GM12864 (cell line): ENCODE data around the gene ERI2.

ENCODE experiments used
- DNase-seq: peaks from one replicate; pipeline ENCODE4 v3.0.0-alpha.2; 2011; ENCODE audit warnings: low read depth
- H3K4me3 ChIP-seq: 2 replicates; pipeline ENCODE4 v1.5.1; 2011; ENCODE audit warnings: mild to moderate bottlenecking, low read depth, low read length, control low read depth
- TF ChIP-seq, protein P1 (sequence below): IDR thresholded peaks from 2 replicates; pipeline ENCODE4 v1.5.1; 2011; ENCODE audit warnings: low read depth, mild to moderate bottlenecking, moderate library complexity, low read length, control low read depth, inconsistent platforms; ENCODE audit errors: missing control alignments

ERI2 gene

DNA sequence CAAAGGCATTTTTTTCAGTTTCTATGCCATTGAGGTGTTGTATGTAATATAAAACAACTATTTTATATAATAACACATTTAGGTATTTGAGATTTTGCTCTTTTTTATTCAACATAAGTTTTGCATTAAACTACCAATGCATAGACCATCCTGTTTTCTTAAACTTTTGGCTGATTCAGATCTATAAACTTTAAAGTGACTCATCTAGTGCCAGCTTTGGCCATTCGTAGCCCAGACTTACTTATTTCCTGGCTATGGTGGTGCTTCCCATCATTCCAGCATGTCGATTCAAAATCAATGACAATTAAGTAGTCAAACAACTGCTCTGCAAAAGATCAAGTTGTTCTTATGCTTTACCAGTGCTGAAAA is 3.1 kb downstream of the ERI2 start:
- no peak overlapping the region for H3K4me3 ChIP-seq
- TF ChIP-seq, protein P1, sequence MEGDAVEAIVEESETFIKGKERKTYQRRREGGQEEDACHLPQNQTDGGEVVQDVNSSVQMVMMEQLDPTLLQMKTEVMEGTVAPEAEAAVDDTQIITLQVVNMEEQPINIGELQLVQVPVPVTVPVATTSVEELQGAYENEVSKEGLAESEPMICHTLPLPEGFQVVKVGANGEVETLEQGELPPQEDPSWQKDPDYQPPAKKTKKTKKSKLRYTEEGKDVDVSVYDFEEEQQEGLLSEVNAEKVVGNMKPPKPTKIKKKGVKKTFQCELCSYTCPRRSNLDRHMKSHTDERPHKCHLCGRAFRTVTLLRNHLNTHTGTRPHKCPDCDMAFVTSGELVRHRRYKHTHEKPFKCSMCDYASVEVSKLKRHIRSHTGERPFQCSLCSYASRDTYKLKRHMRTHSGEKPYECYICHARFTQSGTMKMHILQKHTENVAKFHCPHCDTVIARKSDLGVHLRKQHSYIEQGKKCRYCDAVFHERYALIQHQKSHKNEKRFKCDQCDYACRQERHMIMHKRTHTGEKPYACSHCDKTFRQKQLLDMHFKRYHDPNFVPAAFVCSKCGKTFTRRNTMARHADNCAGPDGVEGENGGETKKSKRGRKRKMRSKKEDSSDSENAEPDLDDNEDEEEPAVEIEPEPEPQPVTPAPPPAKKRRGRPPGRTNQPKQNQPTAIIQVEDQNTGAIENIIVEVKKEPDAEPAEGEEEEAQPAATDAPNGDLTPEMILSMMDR = no peak
- no peak for DNase-seq

DNA sequence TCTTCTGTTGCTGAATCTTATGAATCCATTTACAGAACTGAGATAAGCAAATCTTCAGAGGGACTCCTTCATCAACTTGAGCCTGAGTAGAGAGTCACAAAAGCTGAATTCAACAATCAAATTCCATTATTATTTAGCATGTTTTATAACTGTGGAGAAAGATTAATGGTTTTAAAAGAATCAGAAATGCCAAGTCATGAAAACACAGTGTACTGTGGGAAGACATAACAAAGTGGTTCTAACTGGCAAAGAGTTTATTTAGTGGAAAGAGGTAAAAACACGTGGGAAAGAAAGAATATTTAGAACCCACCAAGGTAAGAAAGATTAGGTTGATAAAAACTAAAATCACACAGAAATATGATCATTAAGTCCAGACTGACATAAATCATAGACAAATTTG is 5.0 kb downstream of the ERI2 start:
- no peak for DNase-seq
- no peak overlapping the region for H3K4me3 ChIP-seq
- TF ChIP-seq, protein P1 = no peak

DNA sequence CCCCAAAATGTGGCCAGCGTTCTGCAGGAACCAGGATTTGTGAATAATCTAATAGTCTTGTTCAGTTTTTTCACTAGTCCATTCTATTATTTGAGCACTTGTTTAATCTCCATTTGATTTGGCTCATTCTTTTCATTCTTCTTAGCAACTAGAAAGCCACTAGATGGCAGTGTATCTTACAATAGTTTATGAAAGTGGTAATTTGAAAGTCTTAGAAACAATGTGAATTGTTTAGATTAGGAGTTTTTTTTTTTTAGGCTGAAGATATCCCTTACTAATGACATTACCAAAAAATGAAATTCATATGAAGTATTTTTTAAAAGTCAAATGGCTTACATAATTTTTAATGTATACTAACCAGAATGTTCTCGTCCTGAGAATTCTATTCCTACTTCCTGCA is 6.7 kb downstream of the ERI2 start:
- DNase-seq = no peak
- TF ChIP-seq, protein P1 = peak; percentile 15
- H3K4me3 ChIP-seq = no peak overlapping the region

DNA sequence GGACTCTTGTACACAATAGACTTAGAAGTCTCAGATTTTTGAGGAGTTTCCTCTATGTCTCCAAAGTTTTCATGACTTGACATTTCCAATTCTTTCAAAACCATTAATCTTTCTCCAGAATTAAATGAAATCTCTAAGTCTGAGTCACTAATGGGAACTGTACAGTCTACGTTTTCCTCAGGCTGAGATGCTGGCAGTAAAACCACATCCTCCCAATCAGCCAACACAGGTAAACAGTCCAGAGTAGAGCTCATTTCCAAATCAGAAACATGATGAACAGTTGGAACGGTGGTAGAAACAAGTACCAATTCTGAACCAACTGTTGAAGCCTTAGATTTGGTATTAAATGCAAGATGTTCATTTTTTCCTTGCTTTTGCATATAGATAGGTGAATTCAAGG is 7.9 kb downstream of the ERI2 start:
- H3K4me3 ChIP-seq = no peak overlapping the region
- TF ChIP-seq, protein P1 = no peak
- no peak for DNase-seq

DNA sequence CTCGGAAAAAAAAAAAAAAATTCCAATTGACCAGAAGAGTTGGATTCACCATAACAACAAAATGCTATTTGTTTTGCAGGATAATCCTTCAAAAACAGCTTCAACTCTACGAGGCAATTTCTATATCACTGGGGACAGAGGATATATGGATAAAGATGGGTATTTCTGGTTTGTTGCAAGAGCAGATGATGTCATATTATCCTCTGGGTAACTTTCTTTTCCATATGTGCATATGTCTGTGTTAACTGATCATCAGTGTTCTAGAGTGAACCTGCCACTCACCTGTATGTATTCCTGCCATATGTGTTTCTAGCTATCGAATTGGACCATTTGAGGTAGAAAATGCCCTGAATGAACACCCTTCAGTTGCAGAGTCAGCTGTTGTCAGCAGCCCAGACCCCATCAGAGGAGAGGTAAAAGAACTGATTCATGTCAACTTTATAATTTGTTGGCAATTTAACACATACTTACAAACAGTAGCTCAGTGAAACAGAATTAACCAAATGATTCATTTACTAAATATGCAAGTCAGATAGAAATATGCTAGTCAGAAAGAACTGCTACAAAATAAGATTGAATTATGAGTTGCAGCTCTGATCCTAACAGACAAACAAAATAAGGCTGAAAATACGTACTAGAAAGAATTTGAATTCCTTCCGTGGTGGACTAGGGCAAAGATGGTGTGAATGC is 14.2 kb downstream of the ERI2 start:
- TF ChIP-seq, protein P1 = no peak
- no peak overlapping the region for H3K4me3 ChIP-seq
- DNase-seq = no peak

DNA sequence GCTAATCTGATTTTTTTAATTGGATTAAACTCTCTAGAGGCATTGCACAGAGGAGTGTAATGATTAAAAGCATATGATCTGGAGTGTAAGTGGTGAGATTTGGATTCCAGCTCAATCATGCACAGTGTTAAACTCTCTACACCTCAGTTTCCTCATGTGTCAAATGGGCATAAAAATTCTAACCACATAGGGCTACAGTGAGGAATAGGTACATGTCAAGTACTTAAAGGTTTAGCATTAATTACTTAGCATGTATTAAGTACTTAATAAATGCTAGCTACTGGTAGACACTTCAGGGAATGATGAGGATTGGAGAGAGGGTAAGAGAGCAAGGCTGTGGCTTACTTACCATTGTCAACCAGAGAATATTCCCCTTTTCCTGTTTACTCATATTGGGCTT is 17.1 kb downstream of the ERI2 start:
- TF ChIP-seq, protein P1 = no peak
- H3K4me3 ChIP-seq = no peak overlapping the region

DNA sequence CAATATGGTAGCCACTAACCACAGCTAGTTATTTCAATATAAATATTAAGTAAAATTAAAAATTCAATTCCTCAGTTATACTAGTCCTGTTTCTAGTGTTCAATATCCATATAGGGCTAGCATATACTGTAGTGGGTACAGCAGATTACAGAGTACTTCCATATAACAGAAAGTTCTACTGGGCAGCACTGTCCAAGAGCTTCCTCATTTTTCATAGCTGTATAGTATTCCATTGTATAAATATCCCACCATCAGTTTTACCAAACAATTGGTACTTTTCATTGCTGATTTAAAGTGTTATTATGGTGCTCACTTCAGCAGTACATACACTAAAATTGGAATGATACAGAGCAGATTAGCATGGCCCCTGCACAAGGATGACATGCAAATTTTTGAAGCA is 22.1 kb downstream of the ERI2 start:
- TF ChIP-seq, protein P1 = no peak
- DNase-seq = no peak

More for the DNA sequence above, 17.1 kb downstream of the ERI2 start:
- DNase-seq = no peak

More for the DNA sequence above, 22.1 kb downstream of the ERI2 start:
- H3K4me3 ChIP-seq = no peak overlapping the region
